Hepatocyte (in vitro differentiated cells): ENCODE measurements around the gene LNX2.

Experiments
- CTCF ChIP-seq: fragments of 200-600 bp; sonication (generic); IDR thresholded peaks from 2 replicates; pipeline ENCODE4 v1.5.1; 2016; ENCODE audit warnings: antibody characterized with exemption, mild to moderate bottlenecking; ENCODE audit not compliant: poor library complexity
- EZH2 ChIP-seq: fragments of 200-600 bp; sonication (generic); IDR thresholded peaks from 2 replicates; pipeline ENCODE4 v1.6.1; 2016; ENCODE audit warnings: antibody characterized with exemption, mild to moderate bottlenecking, borderline replicate concordance
- EZH2phosphoT487 ChIP-seq: fragments of 200-600 bp; sonication (generic); IDR thresholded peaks from one replicate; pipeline ENCODE4 v1.6.1; 2018; ENCODE audit warnings: antibody characterized with exemption, mild to moderate bottlenecking, low read depth, moderate library complexity; ENCODE audit not compliant: unreplicated experiment, severe bottlenecking

GRCh38 chr13:27663947-27664346, 43.6 kb upstream of the LNX2 start:
- no peak for TF ChIP-seq CTCF
- no peak for TF ChIP-seq EZH2phosphoT487
- TF ChIP-seq EZH2: no peak
